ENCODE data around the gene HECW1. TPM values are rescaled to one million over a fixed set of nuclear protein-coding genes. Genes with fewer than 3 reads are reported as not detected.

The HECW1 gene
- total RNA-seq, 1 donor from 2014 or later = 0.40 TPM

- no peak for ATAC-seq
Observed at GRCh38 chr7:43441231-43442130, 329.0 kb downstream of the HECW1 start.

- no peak for ATAC-seq
Observed at GRCh38 chr7:43443381-43443780, 330.9 kb downstream of the HECW1 start.

- ATAC-seq = peak; percentile 33
Observed at GRCh38 chr7:43444711-43445578, 332.5 kb downstream of the HECW1 start.

GRCh38 chr7:43449577-43449976 is 337.1 kb downstream of the HECW1 start:
- ATAC-seq = no peak

- no peak for ATAC-seq
Observed at GRCh38 chr7:43450894-43451293, 338.4 kb downstream of the HECW1 start.

GRCh38 chr7:43454936-43455518 is 342.6 kb downstream of the HECW1 start:
- ATAC-seq = no peak

GRCh38 chr7:43456200-43456599 is 343.8 kb downstream of the HECW1 start:
- ATAC-seq = no peak

- ATAC-seq = no peak
Observed at GRCh38 chr7:43458330-43459018, 346.0 kb downstream of the HECW1 start.

GRCh38 chr7:43459019-43459337 is 346.5 kb downstream of the HECW1 start:
- no peak for ATAC-seq

- no peak for ATAC-seq
Observed at GRCh38 chr7:43460733-43461348, 348.4 kb downstream of the HECW1 start.

GRCh38 chr7:43461349-43462024 is 349.0 kb downstream of the HECW1 start:
- no peak for ATAC-seq

GRCh38 chr7:43462836-43463235 is 350.4 kb downstream of the HECW1 start:
- no peak for ATAC-seq

- ATAC-seq = peak; percentile 56
Observed at GRCh38 chr7:43463401-43463980, 351.0 kb downstream of the HECW1 start.

- no peak for ATAC-seq
Observed at GRCh38 chr7:43465581-43466554, 353.4 kb downstream of the HECW1 start.

- ATAC-seq = no peak
Observed at GRCh38 chr7:43467406-43467805, 355.0 kb downstream of the HECW1 start.

- ATAC-seq = no peak
Observed at GRCh38 chr7:43467846-43468245, 355.4 kb downstream of the HECW1 start.

- ATAC-seq = no peak
Observed at GRCh38 chr7:43469051-43469450, 356.6 kb downstream of the HECW1 start.

- no peak for ATAC-seq
Observed at GRCh38 chr7:43470110-43470509, 357.7 kb downstream of the HECW1 start.

GRCh38 chr7:43475983-43476382 is 363.5 kb downstream of the HECW1 start:
- ATAC-seq = no peak

- no peak for ATAC-seq
Observed at GRCh38 chr7:43476896-43477295, 364.4 kb downstream of the HECW1 start.

Data from esophagus mucosa (tissue), 1 donor.